ENCODE results near the gene MC1R. TPM values are rescaled to one million over a fixed set of nuclear protein-coding genes. Genes with fewer than 3 reads are reported as not detected.

MC1R gene
- total RNA-seq, 1 donor from 2014 or later: 6.8 TPM

DNA sequence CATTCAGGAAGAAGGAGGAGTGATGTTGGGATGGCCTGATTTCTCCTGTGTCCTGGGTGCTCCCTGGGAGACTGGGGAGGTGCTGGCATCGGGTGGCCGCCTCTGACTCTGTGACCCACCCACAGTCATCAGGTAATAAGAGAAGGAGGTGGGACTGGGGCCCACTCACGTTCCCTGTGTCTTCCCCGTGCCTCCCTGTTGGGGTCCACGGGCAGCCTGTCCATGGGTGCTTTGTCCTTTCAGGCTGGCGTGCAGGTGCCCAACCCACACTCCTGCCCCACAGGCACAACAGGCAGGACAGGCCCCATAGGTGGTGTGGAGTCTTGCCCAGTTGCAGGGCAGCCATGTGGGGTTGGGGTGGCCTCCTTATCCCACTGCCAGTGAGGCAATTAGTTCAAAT lies 33.9 kb downstream of the MC1R start:
- peaks cover 16% of the 10 kb centered on the region for H3K36me3 Mint-ChIP-seq (ENCODE audit: low read depth)
- no peaks in the 10 kb centered on the region for H3K27me3 Mint-ChIP-seq
- ATAC-seq (ENCODE audit: low read depth): no peak
- DNase-seq: no peak
- TF ChIP-seq, protein P1, sequence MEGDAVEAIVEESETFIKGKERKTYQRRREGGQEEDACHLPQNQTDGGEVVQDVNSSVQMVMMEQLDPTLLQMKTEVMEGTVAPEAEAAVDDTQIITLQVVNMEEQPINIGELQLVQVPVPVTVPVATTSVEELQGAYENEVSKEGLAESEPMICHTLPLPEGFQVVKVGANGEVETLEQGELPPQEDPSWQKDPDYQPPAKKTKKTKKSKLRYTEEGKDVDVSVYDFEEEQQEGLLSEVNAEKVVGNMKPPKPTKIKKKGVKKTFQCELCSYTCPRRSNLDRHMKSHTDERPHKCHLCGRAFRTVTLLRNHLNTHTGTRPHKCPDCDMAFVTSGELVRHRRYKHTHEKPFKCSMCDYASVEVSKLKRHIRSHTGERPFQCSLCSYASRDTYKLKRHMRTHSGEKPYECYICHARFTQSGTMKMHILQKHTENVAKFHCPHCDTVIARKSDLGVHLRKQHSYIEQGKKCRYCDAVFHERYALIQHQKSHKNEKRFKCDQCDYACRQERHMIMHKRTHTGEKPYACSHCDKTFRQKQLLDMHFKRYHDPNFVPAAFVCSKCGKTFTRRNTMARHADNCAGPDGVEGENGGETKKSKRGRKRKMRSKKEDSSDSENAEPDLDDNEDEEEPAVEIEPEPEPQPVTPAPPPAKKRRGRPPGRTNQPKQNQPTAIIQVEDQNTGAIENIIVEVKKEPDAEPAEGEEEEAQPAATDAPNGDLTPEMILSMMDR (IDR thresholded peaks at IDR 0.05): no peak
- intact Hi-C loops (cut with micrococcal nuclease): no loop called here
- ChIA-PET CTCF (no interaction called here), POLR2A (interaction anchor here (0.6 kb wide), 1 partner anchor 132 kb away, joined by 3 read pairs; no protein-coding TSS in a partner anchor)
- H3K27ac Mint-ChIP-seq: no peak overlapping the region
- H3K4me3 Mint-ChIP-seq: no peak overlapping the region
- H3K9me3 Mint-ChIP-seq: no peaks in the 10 kb centered on the region
- H3K4me1 Mint-ChIP-seq: peaks cover 87% of the 10 kb centered on the region

GRCh38 chr16:89953671-89954406 lies 35.2 kb downstream of the MC1R start:
- Mint-ChIP-seq H3K36me3 (ENCODE audit: low read depth) (peaks cover 28% of the 10 kb centered on the region), H3K4me1 (peaks cover 89% of the 10 kb centered on the region), H3K27me3 (no peaks in the 10 kb centered on the region), H3K27ac (peak overlapping the region; percentile 77), H3K9me3 (no peaks in the 10 kb centered on the region), H3K4me3 (peak overlapping the region; percentile 55)
- intact Hi-C loops (cut with micrococcal nuclease): no loop called here
- ChIA-PET CTCF (interaction anchor here (0.9 kb wide), 1 partner anchor 9 kb away, joined by 3 read pairs; no protein-coding TSS in a partner anchor), POLR2A (interaction anchor here (1.0 to 1.2 kb wide), 4 partner anchors 16 to 81 kb away, joined by 3 to 4 read pairs (median 3); partner anchors contain the start of genes MC1R and TCF25)
- ATAC-seq (ENCODE audit: low read depth): peak; percentile 73
- peak; percentile 42 for DNase-seq
- TF ChIP-seq, protein P1 (IDR thresholded peaks at IDR 0.05): no peak

DNA sequence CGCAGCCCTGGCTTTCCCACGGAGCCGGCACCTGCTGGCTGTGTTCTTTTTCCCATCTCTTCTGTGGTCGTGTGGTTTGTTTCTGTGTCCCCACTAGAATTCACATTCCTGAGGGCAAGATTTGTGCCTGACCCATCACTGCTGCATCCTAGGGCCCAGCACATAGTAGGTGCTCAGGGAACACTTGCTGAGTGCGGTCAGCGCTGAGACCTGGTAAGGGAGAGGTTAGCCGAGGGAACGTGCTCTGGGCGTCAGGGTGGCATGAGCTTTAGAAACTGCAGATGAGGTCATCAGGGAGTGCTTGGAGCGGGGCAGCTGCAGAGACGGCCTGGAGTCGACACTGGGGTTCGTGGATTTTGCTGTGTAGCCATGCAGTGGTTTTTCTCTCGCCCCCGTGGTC lies 35.8 kb downstream of the MC1R start:
- peak overlapping the region; percentile 47 for H3K27ac Mint-ChIP-seq
- H3K9me3 Mint-ChIP-seq: no peaks in the 10 kb centered on the region
- intact Hi-C loops (cut with micrococcal nuclease): no loop called here
- DNase-seq (no peak), ATAC-seq (ENCODE audit: low read depth) (no peak)
- ChIA-PET CTCF (interaction anchor here (0.9 kb wide), 1 partner anchor 10 kb away, joined by 3 read pairs; no protein-coding TSS in a partner anchor), POLR2A (interaction anchor here (1.0 to 1.6 kb wide), 5 partner anchors 15 to 81 kb away, joined by 3 read pairs; partner anchors contain the start of genes MC1R and TCF25)
- no peaks in the 10 kb centered on the region for H3K27me3 Mint-ChIP-seq
- H3K4me1 Mint-ChIP-seq: peaks cover 87% of the 10 kb centered on the region
- H3K36me3 Mint-ChIP-seq (ENCODE audit: low read depth): peaks cover 34% of the 10 kb centered on the region
- H3K4me3 Mint-ChIP-seq: peak overlapping the region; percentile 61
- TF ChIP-seq, protein P1 (IDR thresholded peaks at IDR 0.05): no peak

- TF ChIP-seq, protein P1 (IDR thresholded peaks at IDR 0.05): no peak
- no peak for ATAC-seq (ENCODE audit: low read depth)
- peaks cover 39% of the 10 kb centered on the region for H3K36me3 Mint-ChIP-seq (ENCODE audit: low read depth)
Measured at GRCh38 chr16:89955001-89955685, 36.5 kb downstream of the MC1R start.

More at GRCh38 chr16:89955001-89955685, 36.5 kb downstream of the MC1R start:
- H3K27me3 Mint-ChIP-seq: no peaks in the 10 kb centered on the region
- CTCF ChIA-PET: no interaction called here
- no peak for DNase-seq
- peak overlapping the region; percentile 44 for H3K4me3 Mint-ChIP-seq
- POLR2A ChIA-PET: interaction anchor here (1.0 to 1.6 kb wide), 5 partner anchors 16 to 82 kb away, joined by 3 read pairs; partner anchors contain the start of genes MC1R and TCF25
- peaks cover 85% of the 10 kb centered on the region for H3K4me1 Mint-ChIP-seq
- H3K9me3 Mint-ChIP-seq: no peaks in the 10 kb centered on the region
- peak overlapping the region; percentile 56 for H3K27ac Mint-ChIP-seq
- intact Hi-C loops (cut with micrococcal nuclease): no loop called here
